Activated CD4-positive, CD25-positive, alpha-beta regulatory T cell treated with anti-CD3 and anti-CD28 coated beads, Interleukin-2, amount 50 U/mL, for 72 hours (primary cell): ENCODE results near the gene GOSR2.
"Not testable (repeated sequence)": the region's sequence is repeated elsewhere in the genome, so short reads cannot be mapped to it uniquely, and the experiment has no call there.

Experiments
- DNase-seq: peaks from one replicate; pipeline ENCODE4 v3.0.0; 2021

GOSR2 gene

DNA sequence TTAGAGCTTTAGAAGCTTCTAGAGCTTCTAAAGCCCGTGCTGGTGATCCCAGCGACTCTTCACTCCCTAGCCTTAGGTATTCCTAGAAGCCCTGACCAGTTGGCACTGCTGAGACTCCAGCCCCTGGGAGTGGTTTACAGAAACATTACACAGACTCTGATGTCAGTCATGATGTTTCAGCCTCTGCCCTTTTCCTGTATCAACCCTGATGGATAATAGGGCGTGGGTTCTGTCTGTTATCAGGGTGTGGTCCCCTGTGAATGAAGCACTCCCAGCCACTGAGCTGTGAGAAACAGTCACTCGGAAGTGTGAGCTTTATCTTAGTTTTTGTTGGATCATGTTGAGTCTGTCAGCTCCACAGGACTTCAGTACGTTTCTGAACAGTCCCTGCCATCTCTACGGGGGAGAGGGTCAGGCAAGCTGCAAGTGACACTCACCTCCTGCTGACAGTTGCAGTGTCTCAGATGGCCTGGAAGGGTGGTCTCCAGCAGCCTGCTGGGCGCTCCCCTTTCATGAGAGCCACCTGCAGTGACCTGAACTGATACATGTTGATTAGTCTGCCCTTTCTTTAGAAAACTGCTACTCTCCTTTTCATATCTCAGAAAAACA is 12.8 kb downstream of the GOSR2 start:
- DNase-seq: no peak

DNA sequence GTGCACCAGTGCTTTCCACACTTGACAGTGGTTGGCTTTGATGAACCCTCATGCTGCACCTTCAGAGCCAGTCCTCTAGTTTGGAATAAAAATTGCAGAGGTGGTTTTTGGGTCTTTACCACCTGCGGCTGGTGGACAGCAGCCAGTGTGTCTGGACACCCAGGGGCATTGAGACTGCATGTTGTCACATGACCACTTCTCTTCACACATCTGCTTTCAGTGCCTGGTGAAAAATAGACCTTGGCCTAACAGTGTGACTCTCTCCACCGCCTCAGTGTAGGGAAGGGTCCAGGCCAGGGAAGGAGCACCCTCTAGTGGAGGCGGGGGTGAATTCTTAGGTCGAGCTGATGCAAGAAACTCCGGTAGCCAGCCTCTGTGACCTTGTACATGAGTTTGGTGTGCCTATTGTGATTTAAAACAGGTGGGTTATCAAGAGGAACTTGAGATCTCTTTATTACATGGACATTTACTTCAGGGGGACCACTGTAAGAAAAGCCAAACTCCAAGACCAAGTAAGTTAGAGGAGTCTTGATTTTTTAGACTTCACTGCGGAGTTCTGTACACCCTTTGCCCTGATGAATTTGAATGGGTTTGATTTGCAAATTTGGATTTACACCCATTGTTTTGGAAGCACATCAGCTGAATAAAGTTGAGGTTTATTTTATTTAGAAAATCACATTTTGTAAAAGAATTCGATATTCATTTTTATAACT is 17.9 kb downstream of the GOSR2 start:
- DNase-seq: peak; percentile 59

DNA sequence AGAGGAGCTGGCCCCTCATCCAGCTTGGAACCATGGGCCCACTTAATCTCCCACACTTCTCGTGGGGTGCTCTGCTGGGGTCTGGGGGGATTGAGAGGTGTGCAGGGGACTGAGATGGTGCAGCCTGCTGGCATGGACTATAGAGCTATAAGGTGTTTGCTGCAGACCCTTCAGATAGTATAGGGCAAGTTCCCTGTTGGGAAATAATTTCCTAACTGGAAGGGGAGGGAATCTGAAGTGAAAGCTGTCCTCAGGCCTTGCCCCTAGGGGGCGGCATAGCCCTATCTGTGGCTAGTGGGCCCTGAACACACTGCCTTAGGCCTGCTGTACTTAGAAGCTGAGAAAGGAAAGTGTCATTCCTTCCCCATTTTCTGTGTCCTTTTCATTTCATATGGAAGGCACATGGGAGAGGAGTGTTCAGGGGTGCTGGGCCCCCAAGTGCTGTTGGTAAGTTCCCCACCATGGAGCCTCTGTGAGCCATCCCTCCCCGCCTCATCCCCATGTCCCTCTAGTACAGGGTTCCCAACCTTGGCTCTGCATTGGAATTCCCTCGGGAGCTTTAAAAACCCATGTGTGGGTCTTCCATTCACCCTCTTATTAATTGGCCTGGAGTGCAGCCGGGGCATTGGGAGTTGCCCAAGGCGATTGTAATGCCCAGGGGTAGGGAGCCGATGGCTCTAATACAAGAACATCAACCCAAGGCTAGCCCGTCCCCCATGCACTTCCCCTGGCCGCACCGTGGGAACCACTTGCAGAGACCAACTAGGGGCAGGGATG is 19.7 kb downstream of the GOSR2 start:
- DNase-seq: peak; percentile 44

DNA sequence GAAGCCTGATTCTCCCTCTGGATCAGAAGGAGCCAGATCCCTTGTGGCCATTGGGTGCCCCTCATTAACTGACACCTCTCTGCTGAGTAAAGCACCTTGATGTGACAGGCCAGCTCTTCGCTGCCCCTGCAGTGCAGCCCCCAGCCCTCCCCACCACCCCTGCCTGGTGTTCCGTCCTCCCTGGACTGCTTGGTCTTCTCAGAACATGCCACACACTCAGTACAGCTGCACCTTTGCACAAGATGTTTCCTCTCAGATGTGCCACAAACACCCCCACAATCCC is 20.2 kb downstream of the GOSR2 start:
- no peak for DNase-seq

DNA sequence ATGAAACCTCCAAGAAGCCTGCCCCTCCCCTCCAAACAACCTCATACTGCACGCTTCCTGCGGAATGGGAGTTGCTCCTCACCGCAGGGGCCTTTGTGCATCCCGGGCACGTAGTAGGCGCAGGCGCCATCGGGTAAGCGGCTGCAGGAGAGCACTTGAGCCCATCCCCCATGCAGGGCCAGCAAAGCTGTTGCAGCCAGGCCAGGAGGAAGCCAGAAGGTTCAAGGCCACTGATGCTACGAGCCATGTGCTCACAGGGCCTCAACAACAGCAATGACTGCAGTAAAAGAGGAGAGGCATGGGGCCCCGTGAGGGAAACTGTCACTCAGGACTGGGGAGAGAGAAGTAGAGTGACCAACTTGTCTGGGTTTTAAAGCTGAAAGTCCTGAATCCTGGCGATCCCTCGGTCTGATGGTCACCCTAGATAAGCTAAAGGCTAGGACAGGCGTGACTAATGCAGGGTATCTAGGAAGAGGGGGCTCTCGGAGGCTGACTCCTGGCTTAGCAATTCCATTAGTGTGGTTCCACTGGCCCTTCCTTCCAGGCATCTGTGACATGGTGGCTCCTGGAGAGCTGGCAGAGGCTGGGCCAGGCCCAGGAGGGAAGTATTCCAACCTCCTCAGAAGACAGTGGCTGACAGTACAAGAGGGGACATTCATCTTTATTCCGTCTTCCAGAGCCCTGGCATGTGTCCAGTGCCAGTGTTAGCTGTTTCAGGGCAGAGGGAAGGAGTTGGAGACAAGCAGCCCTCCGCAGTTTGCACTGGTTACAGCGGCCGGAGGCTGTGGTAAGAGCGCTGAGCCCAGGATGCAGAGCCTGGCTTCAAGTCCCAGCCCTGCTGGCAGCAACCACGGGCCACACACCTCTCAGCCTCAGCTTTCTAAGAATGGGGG is 20.8 kb downstream of the GOSR2 start:
- DNase-seq: no peak

DNA sequence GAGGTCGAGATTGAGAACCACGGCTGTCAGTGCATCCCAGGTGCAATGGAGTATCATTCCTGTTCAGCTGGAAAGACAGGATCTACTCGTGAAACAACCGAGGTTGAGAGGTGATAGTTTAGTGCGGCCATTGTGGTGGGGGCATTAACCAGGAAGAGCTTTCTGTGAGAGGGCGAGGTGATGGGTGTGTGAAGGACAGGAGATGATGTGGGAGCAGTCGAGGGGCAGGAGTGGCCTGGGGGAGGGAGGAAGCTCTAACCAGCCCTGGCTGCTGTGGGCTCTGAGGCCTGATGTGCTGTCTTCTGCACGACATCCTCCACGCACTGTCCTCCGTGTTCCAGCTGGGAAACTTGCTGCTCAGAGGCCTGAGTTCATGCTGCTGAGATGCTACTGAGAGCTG is 22.0 kb downstream of the GOSR2 start:
- no peak for DNase-seq

DNA sequence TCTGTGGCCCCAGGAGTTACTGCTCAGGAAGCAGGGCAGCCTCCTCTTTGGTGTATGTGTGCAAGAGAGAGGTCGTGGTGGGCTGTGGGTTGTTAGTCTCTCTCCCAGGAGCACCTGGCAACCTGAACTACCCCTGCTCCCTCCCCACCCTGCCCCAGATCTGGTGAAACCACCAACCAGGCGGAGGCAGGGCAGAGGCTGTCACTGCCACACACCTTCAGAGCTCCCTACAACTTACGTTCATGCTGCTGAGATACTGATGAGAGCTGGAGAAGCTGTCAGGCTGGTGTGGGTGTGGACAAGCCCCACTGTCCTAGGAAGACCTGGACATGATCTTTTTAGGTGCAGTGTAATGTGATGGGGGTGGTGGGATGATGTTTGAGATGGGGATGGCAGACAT is 24.3 kb downstream of the GOSR2 start:
- no peak for DNase-seq

DNA sequence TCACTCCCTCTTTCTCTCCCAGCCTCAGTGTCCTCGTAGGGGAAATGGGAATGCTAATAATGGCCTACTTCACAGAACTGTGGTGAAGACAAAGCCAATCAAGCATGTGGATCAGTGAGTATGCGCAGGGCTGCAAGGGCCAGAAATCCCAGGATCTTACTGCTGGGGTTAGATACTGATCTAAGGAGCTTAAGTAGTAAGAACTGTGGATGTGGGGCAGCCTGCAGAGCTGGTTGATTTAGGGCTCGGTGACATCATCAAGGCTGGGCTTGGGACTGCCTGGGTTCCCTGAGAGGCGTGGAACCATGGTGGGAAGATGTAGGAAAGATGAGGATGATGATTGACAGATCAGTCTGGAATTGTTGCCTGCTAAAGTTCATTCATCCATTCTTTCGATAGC is 25.6 kb downstream of the GOSR2 start:
- no peak for DNase-seq

DNA sequence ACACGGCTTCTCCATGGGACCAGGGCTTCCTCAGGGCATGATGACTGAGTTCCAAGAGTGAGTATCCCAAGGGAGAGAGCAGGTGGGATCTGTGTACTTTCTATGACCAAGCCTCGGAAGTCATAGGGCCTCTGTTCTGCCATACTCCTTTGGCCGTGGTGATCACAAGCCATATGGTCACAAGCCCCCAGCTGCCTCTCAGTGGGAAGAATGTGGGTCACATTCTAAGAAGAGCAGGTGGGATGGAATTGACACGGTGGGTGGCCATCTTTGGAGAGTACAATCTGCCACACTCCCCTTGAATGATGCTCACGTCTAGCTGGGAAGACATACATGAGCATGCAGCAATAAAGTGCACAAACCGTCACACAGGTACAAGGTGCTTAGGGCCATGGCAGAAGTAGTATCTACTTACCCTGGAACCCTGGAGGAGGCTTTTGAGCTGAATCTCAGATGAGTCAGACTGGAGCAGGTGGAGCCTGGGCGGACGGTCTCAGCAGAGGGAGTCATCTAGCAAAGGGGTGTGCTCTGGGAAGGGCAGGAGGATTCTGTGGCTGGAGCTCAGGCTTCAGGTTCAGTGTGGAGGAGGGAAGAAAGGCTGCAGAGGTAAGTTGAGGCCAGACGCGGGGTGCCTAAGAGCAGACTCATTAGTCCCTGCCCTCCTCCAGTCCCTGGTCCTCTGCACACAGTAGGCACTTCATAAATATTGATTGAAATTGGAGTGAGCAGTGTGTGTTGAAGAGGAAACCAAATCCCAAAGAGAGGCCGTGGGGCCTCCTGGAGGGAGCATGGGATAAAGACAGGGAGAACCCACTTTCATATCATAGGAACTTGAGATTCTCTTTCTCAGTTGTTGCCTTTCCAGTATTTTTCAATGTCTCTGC is 26.6 kb downstream of the GOSR2 start:
- DNase-seq: no peak

DNA sequence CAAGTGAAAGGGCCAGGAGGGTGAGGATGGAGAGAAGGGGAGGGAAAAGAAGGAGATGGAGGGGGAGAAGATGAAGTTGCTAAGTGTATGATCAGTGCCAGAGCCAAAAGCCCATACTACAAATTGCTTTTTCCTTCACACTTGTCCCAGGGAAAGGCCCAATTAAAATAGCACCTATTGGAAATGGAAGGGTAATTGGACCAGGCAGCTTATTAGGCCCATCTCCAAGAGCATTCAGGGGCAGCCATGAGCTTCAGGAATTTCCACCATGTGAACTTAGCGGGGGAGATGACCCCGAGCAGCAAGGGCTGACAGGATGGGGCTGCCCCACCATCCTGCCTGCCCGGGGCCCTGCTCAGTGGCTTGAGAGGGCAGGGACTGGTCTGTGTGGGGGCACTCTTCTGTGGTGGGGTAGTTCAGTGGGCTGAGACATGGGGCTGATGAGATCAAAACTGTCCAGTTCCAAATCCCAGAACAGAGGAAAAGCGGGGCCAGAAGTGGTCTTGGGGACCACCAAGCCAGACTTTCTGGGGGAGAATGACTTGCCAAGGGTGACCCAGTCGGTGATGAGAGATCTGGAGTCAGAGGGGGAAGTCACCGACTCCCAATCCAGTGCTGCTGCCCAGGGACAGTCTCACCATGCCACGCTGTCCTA is 27.5 kb downstream of the GOSR2 start:
- no peak for DNase-seq

DNA sequence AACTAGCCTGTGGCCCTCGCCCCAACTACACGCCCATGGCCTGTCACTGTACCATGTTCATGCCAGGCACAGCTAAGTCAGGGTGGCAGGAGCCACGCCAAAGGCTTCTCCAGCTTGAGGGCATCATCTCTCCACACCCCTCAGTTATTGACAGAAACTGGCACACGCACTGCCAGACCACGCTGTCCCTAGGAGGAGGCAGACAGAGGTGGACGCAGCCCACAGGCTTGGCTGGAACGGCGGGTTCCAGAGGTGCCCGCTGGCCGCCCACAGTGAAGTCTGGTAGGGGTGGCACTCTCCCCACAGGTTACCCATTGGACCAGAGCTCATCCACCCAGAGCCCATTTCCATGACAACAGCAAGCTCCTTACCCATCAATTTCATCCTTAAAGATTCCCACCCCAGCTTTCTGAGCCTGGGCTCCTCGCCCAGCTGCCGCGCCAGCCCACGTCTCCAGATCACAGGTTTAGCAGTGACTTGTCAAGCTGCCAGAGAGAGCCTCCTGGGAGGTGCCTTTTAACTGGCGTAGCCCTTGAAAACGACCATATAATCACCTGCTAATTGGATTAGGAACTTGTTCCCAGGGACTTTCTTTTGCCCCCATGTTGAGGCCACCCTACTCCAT is 28.1 kb downstream of the GOSR2 start:
- no peak for DNase-seq

DNA sequence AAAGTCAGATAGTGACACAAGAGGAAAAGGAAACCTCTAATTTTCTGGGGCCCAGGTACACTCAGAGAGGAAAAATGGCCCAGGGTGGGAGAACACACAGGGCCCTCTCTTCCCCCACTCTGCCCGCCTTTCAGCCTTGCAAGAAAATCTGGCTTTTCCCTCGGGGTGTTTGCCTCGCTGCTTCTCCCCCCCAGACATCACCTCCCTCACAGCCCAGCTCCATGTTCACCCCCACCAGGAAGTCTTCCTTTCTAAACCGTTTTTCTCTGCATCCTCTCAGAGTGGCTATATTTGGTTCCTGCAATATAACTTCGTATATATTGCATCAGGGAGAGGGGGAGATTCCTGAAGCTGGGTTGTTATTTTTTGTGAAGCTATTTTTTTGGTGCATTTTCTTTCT is 28.7 kb downstream of the GOSR2 start:
- no peak for DNase-seq

DNA sequence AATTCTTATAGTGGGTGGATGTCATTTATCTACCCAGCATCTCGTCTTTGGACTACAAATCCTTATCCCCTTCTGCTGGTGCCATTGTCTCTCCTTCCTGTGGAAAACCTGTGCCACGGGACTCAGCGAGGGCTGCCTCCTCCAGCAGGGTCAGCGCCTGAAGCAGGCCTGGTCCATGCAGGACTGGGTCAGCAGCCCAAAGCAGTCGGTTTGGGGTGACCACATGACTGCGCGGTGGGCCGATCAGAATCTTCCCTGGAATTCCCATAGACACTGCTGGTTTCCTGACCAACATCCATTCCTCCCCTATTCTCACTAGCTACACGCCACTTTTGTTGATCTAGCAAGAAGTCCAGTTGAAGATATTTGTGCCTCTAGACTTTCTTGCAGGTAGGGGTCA is 29.2 kb downstream of the GOSR2 start:
- DNase-seq: no peak

DNA sequence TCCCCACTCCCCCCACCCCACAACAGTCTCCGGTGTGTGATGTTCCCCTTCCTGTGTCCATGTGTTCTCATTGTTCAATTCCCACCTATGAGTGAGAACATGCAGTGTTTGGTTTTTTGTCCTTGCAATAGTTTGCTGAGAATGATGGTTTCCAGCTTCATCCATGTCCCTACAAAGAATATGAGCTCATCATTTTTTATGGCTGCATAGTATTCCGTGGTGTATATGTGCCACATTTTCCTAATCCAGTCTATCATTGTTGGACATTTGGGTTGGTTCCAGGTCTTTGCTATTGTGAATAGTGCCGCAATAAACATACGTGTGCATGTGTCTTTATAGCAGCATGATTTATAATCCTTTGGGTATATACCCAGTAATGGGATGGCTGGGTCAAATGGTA is 30.2 kb downstream of the GOSR2 start:
- not testable (repeated sequence) for DNase-seq

DNA sequence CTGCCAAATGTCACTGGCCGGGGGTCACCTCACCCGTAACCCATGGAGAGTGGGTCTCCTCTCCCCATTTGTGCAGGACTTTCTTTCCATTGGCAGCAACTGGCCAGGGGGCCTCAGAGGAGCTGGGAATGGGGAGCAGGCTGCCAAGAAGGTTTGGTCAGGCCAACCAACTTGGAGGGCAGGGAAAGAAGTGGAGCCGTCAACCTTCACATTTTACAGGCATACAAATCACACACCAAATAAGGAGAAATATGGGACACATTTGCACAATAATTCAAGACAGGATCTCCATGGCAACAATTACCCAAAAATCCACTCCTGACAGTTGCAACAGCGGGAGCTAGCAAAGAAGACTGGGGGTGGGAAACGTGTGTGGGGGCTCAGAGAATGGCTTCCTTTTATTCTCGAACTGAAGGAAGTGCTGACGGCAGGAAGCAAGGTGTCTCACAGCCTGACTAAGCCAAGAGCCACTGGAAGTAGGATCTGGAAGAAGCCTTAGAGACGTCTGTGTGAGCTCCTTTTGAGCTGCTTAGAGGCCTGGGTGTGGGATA is 35.2 kb downstream of the GOSR2 start:
- no peak for DNase-seq

DNA sequence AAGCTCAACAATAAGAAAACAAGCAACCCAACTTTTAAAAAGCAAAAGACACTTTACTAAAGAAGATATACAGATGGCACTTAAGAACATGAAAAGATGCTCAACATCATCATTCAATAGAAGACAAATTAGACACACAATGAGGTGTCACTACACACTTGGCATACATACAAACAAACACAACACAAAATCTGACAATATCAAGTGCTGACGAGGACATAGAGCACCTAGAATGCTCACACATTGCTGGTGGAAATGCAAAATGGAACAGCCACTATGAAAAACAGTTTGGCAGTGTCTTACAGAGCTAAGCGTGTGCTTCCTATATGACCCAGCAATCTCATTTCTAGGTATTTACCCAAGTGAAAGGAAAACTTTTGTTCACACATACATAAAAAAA is 37.2 kb downstream of the GOSR2 start:
- DNase-seq: no peak

DNA sequence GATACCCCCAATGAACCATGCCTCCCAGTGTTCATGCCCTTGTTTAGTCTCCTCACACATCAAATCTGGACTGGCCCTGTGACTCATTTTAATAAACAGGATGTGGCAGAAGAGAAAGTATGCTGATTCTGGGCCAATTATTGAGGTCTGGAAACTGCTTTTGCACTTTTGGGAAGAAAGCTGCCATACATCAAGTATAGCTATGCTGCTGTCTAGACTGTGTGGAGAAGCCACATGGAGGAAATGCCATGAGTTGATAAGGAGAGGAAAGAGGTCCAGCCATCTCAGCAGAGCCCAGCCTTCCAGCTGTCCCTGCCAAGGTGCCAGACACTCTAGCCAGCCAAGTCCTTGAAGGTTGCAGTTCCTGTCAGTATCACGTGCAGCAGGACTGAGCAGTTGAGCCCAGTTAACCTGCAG is 39.4 kb downstream of the GOSR2 start:
- no peak for DNase-seq

DNA sequence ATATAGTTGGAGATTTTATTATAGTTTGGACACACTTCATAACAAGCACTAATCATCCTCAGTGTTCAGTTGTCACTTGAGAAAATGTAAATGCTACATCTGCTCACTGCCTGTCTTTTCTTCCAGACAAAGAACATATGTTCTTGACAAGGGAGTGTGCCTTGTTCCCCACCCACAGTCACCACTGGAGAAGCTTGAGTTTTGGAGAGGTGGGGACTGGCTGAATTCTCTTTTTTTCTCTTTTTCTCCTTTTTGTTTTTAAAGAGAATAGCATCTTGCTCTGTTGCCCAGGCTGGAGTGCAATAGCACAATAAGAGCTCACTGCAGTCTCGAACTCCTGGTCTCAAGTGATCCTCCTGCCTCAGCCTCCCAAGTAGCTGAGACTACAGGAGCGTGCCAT is 40.6 kb downstream of the GOSR2 start:
- no peak for DNase-seq

DNA sequence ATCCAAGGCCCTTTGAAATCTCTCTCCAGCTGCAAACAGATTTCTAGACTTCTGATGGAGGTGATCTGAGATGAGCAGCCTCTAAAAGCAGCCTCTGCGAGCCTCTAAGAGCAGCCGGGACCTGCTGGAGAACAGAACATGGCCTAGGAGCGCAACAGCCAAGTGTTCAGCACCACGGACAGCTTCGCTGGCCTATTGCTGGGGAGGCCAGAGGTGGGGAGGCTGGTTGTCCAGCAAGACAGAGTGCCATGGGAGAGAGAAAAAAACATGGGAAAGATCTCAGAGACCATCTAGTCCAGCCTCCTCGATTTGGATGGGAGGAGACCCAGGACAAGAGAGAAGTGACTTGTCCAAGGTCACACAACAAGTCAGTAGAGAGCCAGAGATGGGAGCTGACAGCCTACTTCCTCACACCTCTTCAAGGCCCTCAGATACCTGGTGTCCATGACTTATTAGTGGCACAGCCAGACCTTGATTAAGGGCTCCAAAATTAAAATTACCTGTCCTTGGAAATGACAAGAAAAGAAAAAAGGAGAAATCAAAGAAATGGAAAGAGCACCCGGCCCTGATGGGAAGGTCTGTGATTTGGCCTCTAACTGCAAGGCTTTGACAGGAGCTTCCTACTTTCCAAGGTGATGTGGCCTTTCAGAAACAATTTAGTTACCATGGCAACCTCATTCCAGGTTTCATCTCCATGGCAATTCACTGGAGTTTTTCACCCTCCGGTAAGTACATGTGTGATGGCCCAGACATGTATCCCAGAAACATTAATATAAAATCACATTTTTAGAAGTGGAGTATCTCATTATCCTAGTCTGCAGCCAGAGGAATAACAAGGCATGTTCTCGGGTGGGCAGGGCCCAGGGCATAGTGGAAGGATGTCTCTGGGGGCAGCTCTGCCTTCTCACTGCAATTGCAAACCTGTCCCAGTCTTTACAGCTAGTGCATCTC is 41.6 kb downstream of the GOSR2 start:
- DNase-seq: no peak
